Adrenal gland (tissue), 12 donors: ENCODE results near the gene CAPZA3. TPM values are rescaled to one million over a fixed set of nuclear protein-coding genes. Genes with fewer than 3 reads are reported as not detected.

Experiments
- DNase-seq, 7 donors: peaks; one replicate each; pipeline ENCODE4 v3.0.0-alpha.2; 2019 to 2020
- H3K27ac ChIP-seq, 5 donors: fragments of 200-600 bp; sonication (generic) in 4 of 5; 1 replicate in 3 of 5; 2 replicates in 2 of 5; pipeline versions ENCODE4 v1.5.1 to v1.8.0; 2016 to 2020; ENCODE audit warnings: mild to moderate bottlenecking in 1 of 5
- H3K27me3 ChIP-seq: fragments of 200-600 bp; 2 replicates; pipeline ENCODE4 v1.8.0; 2021
- H3K36me3 ChIP-seq, 2 donors: fragments of 200-600 bp; replicated peaks in 1 of 2; 1 replicate in 1 of 2; 2 replicates in 1 of 2; pipeline versions ENCODE4 v1.5.1 to v1.8.0; 2018 to 2022
- H3K4me1 ChIP-seq, 2 donors: fragments of 200-600 bp; replicated peaks in 1 of 2; 1 replicate in 1 of 2; 2 replicates in 1 of 2; pipeline versions ENCODE4 v1.5.1 to v1.8.0; 2018 to 2021
- H3K4me3 ChIP-seq, 4 donors: fragments of 200-600 bp; sonication (generic) in 3 of 4; one replicate each; pipeline ENCODE4 v1.5.1; 2016 to 2018
- H3K9me3 ChIP-seq, 3 donors: fragments of 200-600 bp; sonication (generic) in 1 of 3; replicated peaks in 1 of 3; 1 replicate in 2 of 3; 2 replicates in 1 of 3; pipeline versions ENCODE4 v1.5.1 to v1.8.0; 2016 to 2021
- CTCF ChIP-seq, 6 experiments: fragments of 450-650 bp in 4 of 6; fragments of 200-600 bp in 2 of 6; sonication (generic) in 1 of 6; IDR thresholded peaks; 1 replicate in 5 of 6; 2 replicates in 1 of 6; pipeline versions ENCODE4 v1.5.1 to v1.8.0; 2016 to 2021; ENCODE audit warnings: antibody characterized with exemption in 6 of 6, mild to moderate bottlenecking in 2 of 6, moderate library complexity in 1 of 6
- POLR2A ChIP-seq, 2 donors: fragments of 450-650 bp; IDR thresholded peaks; one replicate each; pipeline ENCODE4 v1.6.1; 2017; ENCODE audit warnings: antibody characterized with exemption in 2 of 2, mild to moderate bottlenecking in 2 of 2, moderate library complexity in 1 of 2
- WGBS, 4 donors: extraction: QIAGEN DNeasy Blood & Tissue Kit in 2 of 4; methylation state at CpG; one replicate each; pipeline versions ENCODE4 v1.1.5 to v1.1.7; 2013 to 2017; 5-methylcytosine and 5-hydroxymethylcytosine counted together
- intact Hi-C, 2 donors: fragments of 100-400 bp; cut with DNase I; formaldehyde crosslinking; loops; one replicate each; pipeline versions ENCODE4 v1.14.1 to v1.15.0; 2022 to 2023
- polyA plus RNA-seq, 3 donors: library from polyadenylated mRNA; stranded (reverse); fragments of 200-250 nt in 2 of 3; fragments of 350-450 nt in 1 of 3; fragmentation: Illumina TruSeq in 1 of 3; extraction: RNeasy Lipid Tissue Mini Kit (QIAGEN cat#74804) in 1 of 3; gene quantifications; one replicate each; pipeline ENCODE4 v1.2.3, GENCODE V29; 2013 to 2014
- total RNA-seq, 9 donors: library from RNA; depleted of rRNA in 4 of 9; stranded (reverse); fragments of >200 nt in 4 of 9; fragments of 120-200 nt in 1 of 9; fragmentation: NEBNext Ultra II Directional in 1 of 9; extraction: Animal tissue kit (Norgen Biotek cat#: 25700) in 1 of 9; gene quantifications; one replicate each; pipeline versions ENCODE4 v1.1.0 to v1.2.4, GENCODE V29; 2013 to 2023
- donor health status: healthy with polysubstance abuse.
- donor health status: Bipolar disorder and iron deficiency.
- donor health status: DM: yes; HTN: yes; CAD: no.
- donor health status: DM: no; HTN: no; CAD: no.
- donor health status: DM: no; HTN: no; CAD: no.
- donor health status: DM: yes; HTN: yes; CAD: no.

Gene CAPZA3
- total and polyA plus RNA-seq, 12 donors, result 0.17 TPM; not detected in 11

- Histone ChIP-seq H3K27me3 (no peaks in the 10 kb centered on the region), H3K4me3 (no peak overlapping the region), H3K27ac (no peak overlapping the region), H3K4me1 (peaks cover 11 to 17% of the 10 kb centered on the region in 2 donors), H3K9me3 (no peaks in the 10 kb centered on the region), H3K36me3 (no peaks in the 10 kb centered on the region)
- intact Hi-C loops, result no loop called here
- TF ChIP-seq CTCF (IDR thresholded peaks at IDR 0.05) (no peak), POLR2A (IDR thresholded peaks at IDR 0.05) (no peak)
- 44 to 55% (median 50%) methylated on average over 1 of the region's 1 CpG for WGBS, 4 donors
- peak in 4 of 7 donors; percentile 21 to 30 (median 28) for DNase-seq
These were observed 10.0 kb downstream of the CAPZA3 start for GRCh38 chr12:18747895-18748294.

- WGBS, 4 donors, result 51 to 86% (median 78%) methylated on average over 4 of the region's 4 CpGs
- TF ChIP-seq CTCF (IDR thresholded peaks at IDR 0.05) (no peak), POLR2A (IDR thresholded peaks at IDR 0.05) (no peak)
These were observed 11.6 kb downstream of the CAPZA3 start for GRCh38 chr12:18749386-18749957.

GRCh38 chr12:18750085-18750484 is 12.2 kb downstream of the CAPZA3 start:
- intact Hi-C loops, result no loop called here
- Histone ChIP-seq H3K4me3 (no peak overlapping the region), H3K36me3 (no peaks in the 10 kb centered on the region), H3K9me3 (no peaks in the 10 kb centered on the region), H3K27me3 (no peaks in the 10 kb centered on the region), H3K27ac (no peak overlapping the region), H3K4me1 (peaks cover 19 to 32% of the 10 kb centered on the region in 2 donors)
- TF ChIP-seq CTCF (IDR thresholded peaks at IDR 0.05), result no peak
- TF ChIP-seq POLR2A (IDR thresholded peaks at IDR 0.05), result no peak
- DNase-seq, result peak in 6 of 7 donors; percentile 18 to 55 (median 39)
- WGBS, 4 donors, result 14 to 54% (median 39%) methylated on average over 1 of the region's 1 CpG

More at GRCh38 chr12:18749386-18749957, 11.6 kb downstream of the CAPZA3 start:
- Histone ChIP-seq H3K27ac (no peak overlapping the region), H3K36me3 (no peaks in the 10 kb centered on the region), H3K4me1 (peaks cover 19 to 26% of the 10 kb centered on the region in 2 donors), H3K4me3 (no peak overlapping the region), H3K9me3 (no peaks in the 10 kb centered on the region), H3K27me3 (no peaks in the 10 kb centered on the region)
- intact Hi-C loops, result no loop called here
- DNase-seq, result no peak

GRCh38 chr12:18751866-18752265 is 13.9 kb downstream of the CAPZA3 start:
- peak overlapping the region in 1 of 5 donors; percentile 74 for H3K27ac ChIP-seq
- intact Hi-C loops, result no loop called here
- peaks cover 19 to 37% of the 10 kb centered on the region in 2 donors for H3K4me1 ChIP-seq
- no peak for DNase-seq
- no peak overlapping the region for H3K4me3 ChIP-seq
- WGBS, 4 donors, result 80 to 95% (median 89%) methylated on average over 2 of the region's 2 CpGs
- no peaks in the 10 kb centered on the region for H3K36me3 ChIP-seq
- no peaks in the 10 kb centered on the region for H3K27me3 ChIP-seq
- no peaks in the 10 kb centered on the region for H3K9me3 ChIP-seq
- TF ChIP-seq POLR2A (IDR thresholded peaks at IDR 0.05) (no peak), CTCF (IDR thresholded peaks at IDR 0.05) (no peak)
